ENCODE results near the gene SMAGP.

Gene SMAGP

GRCh38 chr12:51217133-51217967 is 52.9 kb downstream of the SMAGP start:
- TF ChIP-seq REST (IDR thresholded peaks at IDR 0.05; ENCODE audit: insufficient replicate concordance, low read depth) (no peak), GABPA (IDR thresholded peaks at IDR 0.05; ENCODE audit: low read depth) (no peak), POLR2AphosphoS5 (IDR thresholded peaks at IDR 0.05; ENCODE audit: low read depth) (no peak), SPI1 (IDR thresholded peaks at IDR 0.05; ENCODE audit: borderline replicate concordance, low read depth) (no peak)
- TF ChIP-seq, protein P1, sequence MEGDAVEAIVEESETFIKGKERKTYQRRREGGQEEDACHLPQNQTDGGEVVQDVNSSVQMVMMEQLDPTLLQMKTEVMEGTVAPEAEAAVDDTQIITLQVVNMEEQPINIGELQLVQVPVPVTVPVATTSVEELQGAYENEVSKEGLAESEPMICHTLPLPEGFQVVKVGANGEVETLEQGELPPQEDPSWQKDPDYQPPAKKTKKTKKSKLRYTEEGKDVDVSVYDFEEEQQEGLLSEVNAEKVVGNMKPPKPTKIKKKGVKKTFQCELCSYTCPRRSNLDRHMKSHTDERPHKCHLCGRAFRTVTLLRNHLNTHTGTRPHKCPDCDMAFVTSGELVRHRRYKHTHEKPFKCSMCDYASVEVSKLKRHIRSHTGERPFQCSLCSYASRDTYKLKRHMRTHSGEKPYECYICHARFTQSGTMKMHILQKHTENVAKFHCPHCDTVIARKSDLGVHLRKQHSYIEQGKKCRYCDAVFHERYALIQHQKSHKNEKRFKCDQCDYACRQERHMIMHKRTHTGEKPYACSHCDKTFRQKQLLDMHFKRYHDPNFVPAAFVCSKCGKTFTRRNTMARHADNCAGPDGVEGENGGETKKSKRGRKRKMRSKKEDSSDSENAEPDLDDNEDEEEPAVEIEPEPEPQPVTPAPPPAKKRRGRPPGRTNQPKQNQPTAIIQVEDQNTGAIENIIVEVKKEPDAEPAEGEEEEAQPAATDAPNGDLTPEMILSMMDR (IDR thresholded peaks at IDR 0.05; ENCODE audit: insufficient read depth, low read length) = no peak
- Histone ChIP-seq H3K27me3 (ENCODE audit: insufficient read depth, poor library complexity, severe bottlenecking) (no peaks in the 10 kb centered on the region), H3K27ac (replicated peaks) (peak overlapping the region; percentile 68), H3K4me3 (replicated peaks; ENCODE audit: insufficient read depth, low read length) (peak overlapping the region; percentile 58)
- DNase-seq (ENCODE audit: low read depth in 1 of 2, low spot score in 1 of 2) = peak in 1 of 2 experiments; percentile 10

- no peak overlapping the region for H3K27ac ChIP-seq (replicated peaks)
- H3K4me3 ChIP-seq (replicated peaks; ENCODE audit: insufficient read depth, low read length) = no peak overlapping the region
- H3K27me3 ChIP-seq (ENCODE audit: insufficient read depth, poor library complexity, severe bottlenecking) = no peaks in the 10 kb centered on the region
- no peak for DNase-seq (ENCODE audit: low read depth in 1 of 2, low spot score in 1 of 2)
- TF ChIP-seq, protein P1 (IDR thresholded peaks at IDR 0.05; ENCODE audit: insufficient read depth, low read length) = no peak
- no peak for TF ChIP-seq GABPA (IDR thresholded peaks at IDR 0.05; ENCODE audit: low read depth)
- no peak for TF ChIP-seq SPI1 (IDR thresholded peaks at IDR 0.05; ENCODE audit: borderline replicate concordance, low read depth)
- TF ChIP-seq REST (IDR thresholded peaks at IDR 0.05; ENCODE audit: insufficient replicate concordance, low read depth) = no peak
- TF ChIP-seq POLR2AphosphoS5 (IDR thresholded peaks at IDR 0.05; ENCODE audit: low read depth) = no peak
These were observed 53.6 kb downstream of the SMAGP start for GRCh38 chr12:51216642-51217041.

GRCh38 chr12:51214895-51215294 is 55.3 kb downstream of the SMAGP start:
- TF ChIP-seq SPI1 (IDR thresholded peaks at IDR 0.05; ENCODE audit: borderline replicate concordance, low read depth) (no peak), REST (IDR thresholded peaks at IDR 0.05; ENCODE audit: insufficient replicate concordance, low read depth) (no peak), POLR2AphosphoS5 (IDR thresholded peaks at IDR 0.05; ENCODE audit: low read depth) (no peak), GABPA (IDR thresholded peaks at IDR 0.05; ENCODE audit: low read depth) (no peak)
- TF ChIP-seq, protein P1 (IDR thresholded peaks at IDR 0.05; ENCODE audit: insufficient read depth, low read length) = no peak
- DNase-seq (ENCODE audit: low read depth in 1 of 2, low spot score in 1 of 2) = no peak
- Histone ChIP-seq H3K27ac (replicated peaks) (no peak overlapping the region), H3K27me3 (ENCODE audit: insufficient read depth, poor library complexity, severe bottlenecking) (no peaks in the 10 kb centered on the region), H3K4me3 (replicated peaks; ENCODE audit: insufficient read depth, low read length) (no peak overlapping the region)

All from HL-60 (cell line).